Effector memory CD4-positive, alpha-beta T cell (primary cell): Measurements from ENCODE around the gene NAV3.

ENCODE experiments used
- DNase-seq, 3 donors: peaks; one replicate each; pipeline ENCODE4 v3.0.0-alpha.2; 2020
- H3K27ac ChIP-seq: 2 replicates; pipeline ENCODE4 v1.7.0; 2013; ENCODE audit warnings: mild to moderate bottlenecking, low read length, moderate library complexity; ENCODE audit not compliant: insufficient read depth, poor library complexity, severe bottlenecking
- H3K27me3 ChIP-seq: replicated peaks from 2 replicates; pipeline ENCODE4 v1.7.0; 2013; ENCODE audit warnings: mild to moderate bottlenecking, low read length; ENCODE audit not compliant: insufficient read depth, control insufficient read depth, poor library complexity, severe bottlenecking
- H3K36me3 ChIP-seq: 2 replicates; pipeline ENCODE4 v1.7.0; 2013; ENCODE audit warnings: mild to moderate bottlenecking, low read length, moderate library complexity; ENCODE audit not compliant: control insufficient read depth, insufficient read depth
- H3K4me1 ChIP-seq: 2 replicates; pipeline ENCODE4 v1.7.0; 2013; ENCODE audit warnings: low read length, mild to moderate bottlenecking; ENCODE audit not compliant: control insufficient read depth, insufficient read depth, poor library complexity, severe bottlenecking
- H3K4me3 ChIP-seq: 2 replicates; pipeline ENCODE4 v1.7.0; 2013; ENCODE audit warnings: low read length, low read depth, mild to moderate bottlenecking; ENCODE audit not compliant: insufficient read depth, poor library complexity, severe bottlenecking
- H3K9me3 ChIP-seq: 2 replicates; pipeline ENCODE4 v1.7.0; 2013; ENCODE audit warnings: mild to moderate bottlenecking, low read length, moderate library complexity; ENCODE audit not compliant: control insufficient read depth

NAV3 gene

DNA sequence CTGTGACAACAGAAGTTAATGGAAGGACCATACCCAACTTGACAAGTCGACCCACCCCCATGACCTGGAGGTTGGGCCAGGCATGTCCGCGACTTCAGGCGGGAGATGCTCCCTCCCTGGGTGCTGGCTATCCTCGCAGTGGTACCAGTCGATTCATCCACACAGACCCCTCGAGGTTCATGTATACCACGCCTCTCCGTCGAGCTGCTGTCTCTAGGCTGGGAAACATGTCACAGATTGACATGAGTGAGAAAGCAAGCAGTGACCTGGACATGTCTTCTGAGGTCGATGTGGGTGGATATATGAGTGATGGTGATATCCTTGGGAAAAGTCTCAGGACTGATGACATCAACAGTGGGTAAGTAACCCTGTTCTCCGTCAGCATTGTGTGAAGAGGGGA lies 220.1 kb downstream of the NAV3 start:
- no peak overlapping the region for H3K27ac ChIP-seq
- H3K4me3 ChIP-seq: no peak overlapping the region
- no peaks in the 10 kb centered on the region for H3K27me3 ChIP-seq
- no peak for DNase-seq
- H3K4me1 ChIP-seq: no peaks in the 10 kb centered on the region
- no peaks in the 10 kb centered on the region for H3K9me3 ChIP-seq
- no peaks in the 10 kb centered on the region for H3K36me3 ChIP-seq

DNA sequence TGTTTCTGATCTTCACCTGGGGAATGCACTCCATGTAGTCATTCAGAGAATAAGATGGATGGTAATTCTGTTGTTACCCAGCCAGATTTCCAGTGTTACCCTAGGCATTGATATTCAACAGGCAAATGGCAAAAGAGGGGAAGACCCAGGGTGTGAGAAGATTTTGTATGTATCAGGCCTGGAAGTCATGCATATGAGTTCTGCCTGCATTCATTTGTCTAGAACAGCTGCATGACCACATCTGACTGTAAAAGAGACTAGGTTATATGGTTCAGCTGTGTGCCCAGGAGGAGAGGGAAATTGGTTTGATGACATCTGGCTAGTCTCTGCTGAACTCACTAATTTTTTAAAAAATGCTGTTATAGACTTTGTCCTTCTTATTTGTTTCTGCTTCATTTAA lies 224.9 kb downstream of the NAV3 start:
- no peak for DNase-seq
- no peak overlapping the region for H3K27ac ChIP-seq
- no peaks in the 10 kb centered on the region for H3K27me3 ChIP-seq
- H3K4me1 ChIP-seq: no peaks in the 10 kb centered on the region
- H3K4me3 ChIP-seq: no peak overlapping the region
- H3K9me3 ChIP-seq: no peaks in the 10 kb centered on the region
- H3K36me3 ChIP-seq: no peaks in the 10 kb centered on the region

DNA sequence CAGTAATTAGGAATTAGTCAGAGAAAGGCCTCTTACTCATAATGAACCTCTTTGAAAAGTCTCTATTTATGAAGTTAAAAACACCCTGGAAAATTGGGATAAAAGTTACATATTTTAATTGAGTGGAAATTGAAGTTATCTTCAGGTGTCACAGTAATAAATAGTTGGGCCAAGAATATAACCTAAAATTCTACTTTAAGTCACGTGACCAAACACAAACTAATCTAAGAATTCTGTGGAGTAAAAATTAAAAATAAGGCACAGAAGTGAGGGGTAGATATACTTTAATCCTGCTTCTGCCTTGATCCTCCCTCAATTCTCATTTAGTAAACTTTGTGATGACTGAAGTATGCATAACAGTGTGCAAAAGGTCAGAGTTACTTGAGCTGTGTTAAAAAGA lies 226.4 kb downstream of the NAV3 start:
- H3K9me3 ChIP-seq: no peaks in the 10 kb centered on the region
- DNase-seq: no peak
- no peak overlapping the region for H3K4me3 ChIP-seq
- no peaks in the 10 kb centered on the region for H3K27me3 ChIP-seq
- H3K27ac ChIP-seq: no peak overlapping the region
- H3K36me3 ChIP-seq: no peaks in the 10 kb centered on the region
- H3K4me1 ChIP-seq: no peaks in the 10 kb centered on the region

DNA sequence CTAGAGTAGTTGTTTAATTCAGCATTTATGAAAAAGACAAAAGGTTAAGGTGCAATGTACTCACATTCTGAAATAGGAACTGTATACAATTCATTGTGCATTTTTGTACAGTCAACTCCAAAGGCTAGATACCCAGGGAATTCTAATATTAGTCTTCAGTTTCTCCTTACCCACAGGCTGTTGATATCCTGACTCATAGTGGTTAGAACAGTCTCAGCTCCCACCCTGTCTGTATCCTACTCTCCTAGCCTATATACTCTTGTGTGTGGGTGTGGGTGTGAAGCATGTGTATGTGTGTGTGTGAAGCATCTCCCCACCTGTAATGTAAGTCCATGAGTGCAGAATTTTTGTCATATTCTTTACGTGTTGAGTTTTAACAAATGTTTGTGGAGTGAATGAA lies 229.5 kb downstream of the NAV3 start:
- Histone ChIP-seq H3K4me1 (no peaks in the 10 kb centered on the region), H3K9me3 (no peaks in the 10 kb centered on the region), H3K36me3 (no peaks in the 10 kb centered on the region), H3K4me3 (no peak overlapping the region), H3K27me3 (no peaks in the 10 kb centered on the region), H3K27ac (no peak overlapping the region)
- no peak for DNase-seq

DNA sequence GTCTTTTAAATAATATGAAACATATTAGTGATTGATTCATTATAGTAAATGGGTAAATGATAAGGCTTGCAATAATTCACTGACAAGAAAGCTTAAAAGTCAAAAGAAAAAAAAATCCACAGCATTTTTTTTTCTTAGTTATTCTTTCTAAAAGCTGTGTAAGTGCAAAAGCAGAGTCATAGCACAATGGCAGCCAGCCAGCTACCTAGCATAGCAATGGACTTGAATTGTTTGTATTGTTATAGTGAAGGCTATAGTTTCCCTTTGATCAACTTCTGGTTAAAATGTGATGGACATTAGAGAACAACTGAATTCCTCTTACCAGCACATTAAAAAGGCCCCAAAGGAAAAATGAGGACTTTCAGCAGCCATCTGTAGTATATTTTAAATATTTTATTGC lies 232.1 kb downstream of the NAV3 start:
- H3K4me3 ChIP-seq: no peak overlapping the region
- H3K27me3 ChIP-seq: no peaks in the 10 kb centered on the region
- H3K27ac ChIP-seq: no peak overlapping the region
- H3K4me1 ChIP-seq: no peaks in the 10 kb centered on the region
- DNase-seq: no peak
- H3K9me3 ChIP-seq: no peaks in the 10 kb centered on the region
- H3K36me3 ChIP-seq: no peaks in the 10 kb centered on the region

DNA sequence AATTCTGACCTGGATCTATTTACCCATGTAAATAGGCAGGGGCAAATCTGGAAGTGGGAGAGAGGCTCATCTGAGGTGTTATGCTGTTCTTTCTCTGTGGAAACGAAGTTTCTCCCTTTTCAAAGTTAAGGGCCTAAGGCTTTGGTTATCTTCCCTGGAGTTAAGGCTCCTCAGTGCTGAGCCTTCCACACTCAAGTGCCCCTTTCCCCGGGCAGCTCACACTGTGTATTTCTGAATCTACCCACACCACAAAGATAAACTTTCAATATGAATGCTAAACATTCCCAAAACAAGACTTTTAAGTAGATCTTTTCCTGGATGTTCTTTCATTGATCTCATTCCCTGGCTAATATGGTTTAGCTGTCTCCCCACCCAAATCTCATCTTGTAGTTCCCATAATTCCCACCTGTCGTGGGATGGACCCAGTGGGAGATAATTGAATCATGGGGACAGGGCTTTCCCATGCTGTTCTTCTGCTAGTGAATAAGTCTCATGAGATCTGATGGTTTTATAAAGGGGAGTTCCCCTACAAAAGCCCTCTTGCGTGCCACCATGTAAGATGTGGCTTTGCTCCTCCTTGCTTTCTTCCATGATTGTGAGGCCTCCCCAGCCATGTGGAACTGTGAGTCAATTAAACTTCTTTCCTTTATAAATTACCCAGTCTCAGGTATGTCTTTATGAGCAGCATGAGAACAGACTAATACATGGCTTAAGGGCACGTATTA lies 251.1 kb downstream of the NAV3 start:
- H3K4me1 ChIP-seq: no peaks in the 10 kb centered on the region
- H3K27me3 ChIP-seq: no peaks in the 10 kb centered on the region
- H3K9me3 ChIP-seq: no peaks in the 10 kb centered on the region
- H3K4me3 ChIP-seq: no peak overlapping the region
- no peaks in the 10 kb centered on the region for H3K36me3 ChIP-seq
- no peak for DNase-seq
- no peak overlapping the region for H3K27ac ChIP-seq

DNA sequence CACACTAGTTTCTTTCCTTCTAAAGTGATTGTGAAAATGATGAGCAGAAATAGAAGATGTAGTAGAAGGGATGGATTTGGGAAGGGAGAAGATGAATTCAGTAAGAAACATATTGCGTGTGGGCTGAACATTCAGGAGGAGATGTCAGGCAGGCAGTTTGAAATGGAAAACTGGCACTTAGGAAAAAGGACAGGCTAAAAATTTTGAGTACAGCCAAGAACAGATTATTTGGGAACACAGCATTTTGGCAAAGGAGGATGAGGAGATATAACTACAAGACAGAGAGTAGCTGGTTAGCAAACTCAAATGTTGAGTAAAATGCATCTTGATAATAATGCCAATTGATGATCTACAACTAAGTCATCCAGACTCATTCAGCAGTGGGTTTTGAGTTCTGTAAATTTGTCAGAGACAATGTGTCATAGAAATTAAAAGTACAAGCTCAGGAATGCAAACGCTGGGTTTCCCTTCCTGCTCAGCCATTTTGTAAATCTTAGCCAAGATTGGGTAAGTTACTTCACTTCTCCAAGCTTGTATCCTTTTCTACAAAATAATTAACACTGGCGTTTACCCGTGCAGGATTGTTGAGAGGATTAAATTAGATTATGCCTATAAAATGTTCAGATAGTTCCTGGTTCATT lies 255.0 kb downstream of the NAV3 start:
- H3K36me3 ChIP-seq: no peaks in the 10 kb centered on the region
- H3K4me1 ChIP-seq: no peaks in the 10 kb centered on the region
- H3K9me3 ChIP-seq: no peaks in the 10 kb centered on the region
- H3K4me3 ChIP-seq: no peak overlapping the region
- H3K27ac ChIP-seq: no peak overlapping the region
- no peak for DNase-seq
- no peaks in the 10 kb centered on the region for H3K27me3 ChIP-seq

DNA sequence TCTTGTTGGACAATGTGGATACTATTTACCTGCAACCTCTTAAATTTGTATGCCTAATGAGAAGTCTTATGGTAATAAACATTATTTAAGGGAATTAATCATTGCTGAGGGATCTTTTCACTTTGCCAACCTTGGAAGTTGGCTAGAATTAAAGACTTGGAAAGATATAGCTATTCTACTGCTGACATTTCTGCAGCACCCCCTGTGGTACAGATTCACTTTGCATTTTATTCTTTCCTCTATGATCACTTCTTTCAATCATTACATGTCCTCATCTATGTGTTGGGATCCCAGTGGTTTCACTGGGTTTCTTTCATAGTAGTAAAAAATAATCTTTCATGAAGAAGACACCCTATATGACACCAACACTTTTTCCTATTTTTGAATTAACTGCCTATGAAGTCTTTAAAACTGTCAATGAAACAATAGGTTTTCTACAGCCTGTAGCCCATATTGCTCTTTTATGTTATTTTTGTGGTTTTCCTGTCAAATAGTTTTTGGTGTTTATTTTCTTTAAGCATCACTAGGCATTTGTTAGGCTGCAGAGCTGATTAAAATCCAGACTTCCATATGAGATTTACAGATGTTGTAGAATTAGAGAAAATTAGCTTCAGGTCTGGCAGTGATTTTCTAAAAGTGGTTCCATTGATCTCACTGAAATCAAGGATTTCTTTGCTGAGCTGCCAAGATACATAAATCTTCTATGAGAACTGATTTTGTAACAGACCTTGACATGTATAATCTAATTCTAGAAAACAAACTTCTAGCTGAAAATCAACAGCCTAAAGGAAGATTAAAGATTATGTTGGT lies 256.1 kb downstream of the NAV3 start:
- Histone ChIP-seq H3K36me3 (no peaks in the 10 kb centered on the region), H3K27ac (no peak overlapping the region)
- DNase-seq: no peak

DNA sequence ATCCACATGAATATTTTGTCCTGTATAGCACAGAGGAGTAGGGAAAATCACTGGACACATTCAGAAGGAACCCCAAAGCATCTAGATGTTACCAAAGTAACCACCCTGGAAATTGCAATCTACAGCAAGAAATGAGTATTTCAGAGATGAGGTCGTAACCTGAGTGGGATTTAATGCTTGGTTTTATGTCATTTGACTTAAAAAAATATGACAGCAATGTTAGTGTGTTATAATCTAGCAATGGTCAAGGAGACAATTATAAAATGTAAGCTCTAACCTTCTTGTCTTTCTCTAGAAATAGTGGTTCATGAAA lies 256.6 kb downstream of the NAV3 start:
- no peaks in the 10 kb centered on the region for H3K27me3 ChIP-seq
- no peaks in the 10 kb centered on the region for H3K9me3 ChIP-seq
- DNase-seq: no peak
- H3K36me3 ChIP-seq: no peaks in the 10 kb centered on the region
- H3K27ac ChIP-seq: no peak overlapping the region
- no peak overlapping the region for H3K4me3 ChIP-seq
- no peaks in the 10 kb centered on the region for H3K4me1 ChIP-seq

More for the DNA sequence above, 256.1 kb downstream of the NAV3 start:
- Histone ChIP-seq H3K9me3 (no peaks in the 10 kb centered on the region), H3K4me1 (no peaks in the 10 kb centered on the region), H3K27me3 (no peaks in the 10 kb centered on the region), H3K4me3 (no peak overlapping the region)

DNA sequence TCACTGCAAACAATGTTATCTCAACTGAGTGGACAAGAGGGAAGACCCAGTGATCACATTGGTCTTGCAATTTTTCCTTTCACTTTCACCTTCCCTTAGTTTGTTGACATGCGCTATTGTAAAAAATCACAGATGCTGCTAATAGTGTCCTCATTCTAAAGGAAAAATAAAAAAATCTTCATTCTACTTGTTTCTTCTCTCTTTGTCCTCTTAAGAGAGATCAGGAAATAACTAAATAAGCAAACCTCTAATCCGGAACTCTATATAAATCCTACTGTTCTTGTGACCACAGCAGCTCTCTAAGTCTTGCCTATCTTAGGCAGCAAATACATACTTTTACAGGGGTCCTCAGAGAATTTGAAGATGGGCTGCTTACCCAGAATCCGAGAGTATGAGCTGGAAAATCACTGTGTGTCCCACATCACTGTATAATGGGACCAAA lies 257.7 kb downstream of the NAV3 start:
- H3K4me3 ChIP-seq: no peak overlapping the region
- H3K27ac ChIP-seq: no peak overlapping the region
- H3K4me1 ChIP-seq: no peaks in the 10 kb centered on the region
- no peaks in the 10 kb centered on the region for H3K9me3 ChIP-seq
- H3K36me3 ChIP-seq: no peaks in the 10 kb centered on the region
- no peak for DNase-seq
- H3K27me3 ChIP-seq: no peaks in the 10 kb centered on the region
